HG02610 (cell line): ENCODE measurements around the gene EXOG.

Experiments
- ATAC-seq: cut with Tn5 transposase; IDR thresholded peaks from one replicate; pipeline ENCODE4 v1.9.1; 2021; ENCODE audit warnings: mild to moderate bottlenecking, moderate library complexity; ENCODE audit not compliant: unreplicated experiment

Gene EXOG

GRCh38 chr3:38507120-38507519 lies 11.0 kb downstream of the EXOG start:
- ATAC-seq, result peak; percentile 99

DNA sequence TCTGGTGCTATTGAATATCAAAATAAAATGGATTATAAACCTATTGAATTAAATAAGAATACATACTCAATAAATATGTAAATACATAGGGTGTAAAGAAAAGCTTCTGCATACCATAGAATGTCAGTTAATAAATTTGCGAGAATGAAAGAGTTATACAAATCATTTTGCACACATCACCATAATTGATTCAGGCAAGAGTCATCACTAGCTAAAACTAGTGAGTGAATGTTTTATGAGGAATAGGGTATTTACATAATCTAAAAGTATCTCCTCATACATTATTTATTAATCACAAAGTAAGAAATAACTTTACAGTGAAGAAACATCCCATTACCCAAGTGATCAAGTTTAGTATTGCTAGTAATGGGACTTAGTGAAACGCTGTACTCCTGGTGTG lies 13.6 kb downstream of the EXOG start:
- no peak for ATAC-seq

- no peak for ATAC-seq
Observed at GRCh38 chr3:38510631-38511030, 14.5 kb downstream of the EXOG start.

DNA sequence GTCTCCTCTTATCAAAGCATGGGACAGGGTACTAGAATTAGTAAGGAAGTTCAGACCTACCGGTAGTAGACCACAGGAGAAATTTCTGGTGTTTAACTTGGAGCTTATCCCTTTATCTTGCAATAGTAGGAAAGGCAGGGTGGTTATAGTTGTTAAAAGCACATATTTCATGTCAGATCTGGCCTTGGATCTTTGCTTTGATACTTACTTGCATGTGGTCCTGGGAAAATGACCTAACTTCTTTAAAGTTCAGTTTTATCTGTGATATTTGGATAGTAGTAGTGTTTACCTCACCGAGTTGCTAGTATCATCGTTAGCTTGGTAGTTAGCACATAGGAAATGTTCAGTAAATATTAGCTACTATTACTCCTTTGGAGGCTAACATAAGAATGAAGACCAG lies 15.4 kb downstream of the EXOG start:
- ATAC-seq, result no peak

DNA sequence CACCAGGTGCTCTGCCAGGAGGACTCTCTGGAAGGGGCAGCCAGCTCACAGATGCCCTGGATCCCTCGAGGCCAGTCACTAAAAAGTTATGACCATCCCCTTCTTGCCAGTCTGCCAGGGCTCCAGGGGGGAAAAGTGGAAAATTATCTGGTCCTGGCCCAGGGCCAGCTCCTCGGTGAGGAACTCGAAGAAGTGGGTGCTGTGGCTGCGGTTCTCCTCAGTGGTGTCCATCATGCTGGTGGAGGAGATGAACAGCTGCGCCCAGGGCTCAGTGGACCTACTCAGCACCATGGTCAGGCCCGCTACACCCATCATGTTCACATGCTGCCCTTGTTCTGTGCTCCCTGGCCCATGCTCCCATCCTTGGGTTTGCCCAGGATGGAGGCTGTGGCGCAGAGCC lies 19.2 kb downstream of the EXOG start:
- no peak for ATAC-seq

- ATAC-seq, result no peak
Observed at GRCh38 chr3:38516669-38517068, 20.5 kb downstream of the EXOG start.

- no peak for ATAC-seq
Observed at GRCh38 chr3:38519000-38519399, 22.9 kb downstream of the EXOG start.

GRCh38 chr3:38519651-38520050 lies 23.5 kb downstream of the EXOG start:
- no peak for ATAC-seq

GRCh38 chr3:38521391-38521987 lies 25.3 kb downstream of the EXOG start:
- no peak for ATAC-seq

- no peak for ATAC-seq
Observed at GRCh38 chr3:38522002-38522401, 25.9 kb downstream of the EXOG start.

DNA sequence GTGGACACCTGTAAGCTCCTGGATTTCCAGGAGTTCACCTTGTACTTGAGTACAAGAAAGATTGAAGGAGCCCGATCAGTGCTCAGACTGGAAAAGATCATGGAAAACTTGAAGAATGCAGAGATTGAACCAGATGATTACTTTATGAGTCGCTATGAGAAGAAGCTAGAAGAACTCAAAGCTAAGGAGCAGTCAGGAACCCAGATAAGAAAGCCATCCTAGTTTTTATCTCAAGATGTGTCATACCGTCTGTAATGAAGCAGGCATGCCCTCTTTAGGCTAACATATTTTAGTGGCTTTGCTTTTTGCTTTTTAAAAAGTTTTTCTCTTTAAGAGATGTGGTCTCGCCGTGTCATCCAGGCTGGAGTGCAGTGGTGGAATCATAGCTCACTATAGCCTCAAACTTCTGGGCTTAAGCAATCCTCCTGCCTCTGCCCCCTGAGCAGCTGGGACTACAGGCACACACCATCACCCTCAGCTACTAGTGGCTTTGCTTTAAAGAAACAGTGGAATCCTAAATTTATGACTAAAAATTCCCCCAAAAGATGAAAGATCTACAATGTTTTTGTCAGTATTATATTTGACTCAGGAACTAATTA lies 28.1 kb downstream of the EXOG start:
- ATAC-seq, result no peak

- no peak for ATAC-seq
Observed at GRCh38 chr3:38526792-38527191, 30.7 kb downstream of the EXOG start.

DNA sequence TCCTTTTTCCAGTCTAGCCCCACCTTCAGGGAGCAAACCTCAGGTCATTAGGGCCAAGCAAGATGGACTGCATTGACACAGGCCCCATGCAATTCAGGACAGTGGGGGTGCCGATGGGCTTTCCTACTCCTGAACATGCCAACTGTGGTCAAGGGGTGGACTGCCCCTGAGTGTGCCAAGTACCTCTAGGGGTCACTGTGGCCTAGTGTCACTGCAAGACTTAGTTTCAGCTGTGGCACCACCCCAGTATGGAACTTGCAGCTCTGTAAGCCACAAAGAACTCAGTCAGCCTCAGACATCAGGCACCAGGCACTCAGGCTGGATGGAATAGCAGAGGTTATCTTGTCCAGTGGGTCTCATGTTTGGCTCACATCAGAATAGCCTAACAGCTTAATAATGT lies 32.3 kb downstream of the EXOG start:
- ATAC-seq, result no peak

DNA sequence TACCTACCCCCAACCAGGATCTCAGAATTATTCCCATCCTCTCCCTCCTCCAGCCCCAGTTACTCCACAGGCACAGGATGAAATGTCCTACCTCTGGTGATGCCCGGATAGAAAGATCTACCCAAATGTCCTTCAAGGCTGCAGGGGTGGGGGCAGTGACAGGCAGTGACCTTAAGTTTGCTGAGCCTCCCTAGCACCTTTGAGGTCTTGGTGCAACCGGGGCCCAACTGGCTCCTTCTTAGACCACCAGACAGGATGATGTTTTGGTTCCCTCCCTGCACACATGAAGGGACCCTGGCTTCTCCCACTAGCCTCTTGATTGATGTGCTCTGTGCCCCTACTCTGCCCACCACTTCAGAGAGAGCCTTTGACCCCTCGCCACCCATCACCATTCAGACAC lies 36.4 kb downstream of the EXOG start:
- ATAC-seq, result no peak

DNA sequence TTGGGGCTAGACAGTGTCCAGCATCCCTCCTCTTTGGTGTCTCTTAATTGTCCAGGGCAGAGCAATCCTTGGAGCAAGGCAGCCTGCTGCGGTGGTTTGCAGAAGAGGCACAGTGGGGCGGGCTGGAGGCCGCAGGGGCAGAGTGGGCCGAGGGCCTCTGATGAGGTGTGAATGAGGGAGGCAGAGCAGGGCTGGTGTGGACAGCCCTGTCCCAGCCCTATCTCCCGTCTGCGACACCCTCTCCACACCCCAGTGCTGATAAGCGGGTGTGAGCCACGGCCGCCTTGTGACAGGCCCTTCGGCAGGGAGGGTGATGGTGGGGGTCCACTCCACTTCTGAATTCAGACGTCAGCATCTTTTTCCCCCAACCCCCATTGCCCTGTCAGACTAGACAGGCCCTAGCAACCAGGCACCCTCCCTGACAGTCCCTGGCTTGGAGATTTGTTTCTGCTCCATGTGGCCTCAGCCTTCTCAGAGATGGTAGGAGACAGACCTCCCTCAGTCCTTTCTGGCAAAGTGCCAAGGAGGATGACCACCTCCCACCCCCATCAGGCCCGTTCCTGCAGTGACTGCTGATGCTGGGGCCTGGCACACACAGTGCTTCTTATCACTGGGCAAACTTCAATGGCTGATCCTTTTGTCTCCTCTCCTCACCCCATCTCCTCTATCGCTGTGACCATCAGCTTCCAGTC lies 37.3 kb downstream of the EXOG start:
- no peak for ATAC-seq

DNA sequence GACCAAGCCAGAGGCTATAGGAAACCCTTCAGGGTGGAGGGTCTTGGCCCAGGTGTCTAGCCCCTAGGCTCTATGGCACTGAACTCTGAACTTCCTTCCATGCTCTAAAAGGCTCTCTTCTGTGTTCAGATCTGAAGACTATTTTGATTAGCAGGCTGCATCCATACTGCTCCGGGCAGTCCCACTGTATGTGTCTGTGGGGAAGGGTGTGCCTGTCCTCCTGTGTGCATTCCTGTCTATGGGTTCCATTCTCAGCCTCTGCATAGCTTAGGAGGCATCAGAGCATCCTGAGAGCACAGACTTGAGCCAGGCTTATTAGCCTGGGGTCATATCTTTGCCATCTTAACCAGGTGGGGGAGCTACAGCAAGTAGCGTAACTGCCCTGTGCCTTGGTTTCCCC lies 38.0 kb downstream of the EXOG start:
- no peak for ATAC-seq

DNA sequence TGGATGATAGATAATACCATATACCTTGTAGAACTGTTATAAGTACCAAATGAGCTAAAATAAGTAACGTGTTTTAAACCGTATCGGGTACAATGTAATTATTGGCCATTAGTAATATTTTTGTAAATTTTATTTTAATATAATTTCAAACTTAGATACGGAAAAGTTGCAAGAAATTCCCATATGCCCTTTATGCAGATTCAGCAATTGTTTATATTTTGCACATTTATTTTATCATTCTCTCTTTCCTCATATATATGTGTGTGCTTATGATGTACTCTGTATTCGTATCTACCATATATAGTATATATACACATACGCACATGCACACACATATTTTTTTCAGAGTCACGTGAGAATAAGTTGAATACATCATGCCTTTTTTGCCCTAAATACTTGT lies 38.5 kb downstream of the EXOG start:
- no peak for ATAC-seq

GRCh38 chr3:38536671-38537070 lies 40.5 kb downstream of the EXOG start:
- ATAC-seq, result no peak

GRCh38 chr3:38538773-38539353 lies 42.7 kb downstream of the EXOG start:
- no peak for ATAC-seq

- no peak for ATAC-seq
Observed at GRCh38 chr3:38541806-38542205, 45.7 kb downstream of the EXOG start.

- no peak for ATAC-seq
Observed at GRCh38 chr3:38542401-38543298, 46.5 kb downstream of the EXOG start.
